Right cardiac atrium (tissue), 5 donors: ENCODE measurements around the gene ACADVL. TPM values are rescaled to one million over a fixed set of nuclear protein-coding genes. Genes with fewer than 3 reads are reported as not detected.

Experiments used
- ATAC-seq, 2 donors: fragments of 200-7000 bp; cut with Tn5 transposase; one replicate each; pipeline versions ENCODE4 v1.8.0 to v1.9.1; 2020; ENCODE audit warnings: moderate library complexity in 2 of 2, mild to moderate bottlenecking in 1 of 2
- DNase-seq, 3 donors: peaks; one replicate each; pipeline ENCODE4 v3.0.0-alpha.2; 2020
- H3K27ac ChIP-seq: one replicate; pipeline ENCODE4 v1.5.1; 2013; ENCODE audit warnings: mild to moderate bottlenecking, low read length, control low read depth, moderate library complexity
- H3K27me3 ChIP-seq: one replicate; pipeline ENCODE4 v1.6.1; 2013; ENCODE audit not compliant: control insufficient read depth, insufficient read depth
- H3K4me1 ChIP-seq: one replicate; pipeline ENCODE4 v1.6.1; 2013; ENCODE audit warnings: low read length; ENCODE audit not compliant: control insufficient read depth, insufficient read depth
- H3K4me3 ChIP-seq: one replicate; pipeline ENCODE4 v1.5.1; 2013; ENCODE audit warnings: low read length, control low read depth
- H3K9me3 ChIP-seq: one replicate; pipeline ENCODE4 v1.6.1; 2013; ENCODE audit warnings: low read length; ENCODE audit not compliant: control insufficient read depth
- WGBS: extraction: QIAGEN DNeasy Blood & Tissue Kit; methylation state at CpG from one replicate; pipeline ENCODE4 v1.1.7; 2013; 5-methylcytosine and 5-hydroxymethylcytosine counted together
- intact Hi-C, 4 donors: fragments of 100-400 bp; cut with DNase I; formaldehyde crosslinking; loops; one replicate each; pipeline versions ENCODE4 v1.11.0 to v1.14.0; 2022 to 2023
- polyA plus RNA-seq: library from polyadenylated mRNA; stranded (reverse); fragments of 200-250 nt; gene quantifications from one replicate; pipeline ENCODE4 v1.2.3, GENCODE V29; 2013
- total RNA-seq, 4 donors: library from RNA; stranded (reverse); fragmentation: NEBNext Ultra II Directional; extraction: Animal tissue kit (Norgen Biotek cat#: 25700); gene quantifications; one replicate each; pipeline ENCODE4 v1.2.1, GENCODE V29; 2021
- donor health status: healthy with polysubstance abuse.
- donor health status: DM: no; HTN: yes; CAD: no.
- donor health status: DM: no; HTN: no; CAD: no.
- donor health status: DM: no; HTN: yes; CAD: no; lungs with severe emphysema.
- donor health status: DM: yes; HTN: yes; CAD: no.

ACADVL gene
- total and polyA plus RNA-seq, 5 donors = 896 to 1,154 (median 1,072) TPM

DNA sequence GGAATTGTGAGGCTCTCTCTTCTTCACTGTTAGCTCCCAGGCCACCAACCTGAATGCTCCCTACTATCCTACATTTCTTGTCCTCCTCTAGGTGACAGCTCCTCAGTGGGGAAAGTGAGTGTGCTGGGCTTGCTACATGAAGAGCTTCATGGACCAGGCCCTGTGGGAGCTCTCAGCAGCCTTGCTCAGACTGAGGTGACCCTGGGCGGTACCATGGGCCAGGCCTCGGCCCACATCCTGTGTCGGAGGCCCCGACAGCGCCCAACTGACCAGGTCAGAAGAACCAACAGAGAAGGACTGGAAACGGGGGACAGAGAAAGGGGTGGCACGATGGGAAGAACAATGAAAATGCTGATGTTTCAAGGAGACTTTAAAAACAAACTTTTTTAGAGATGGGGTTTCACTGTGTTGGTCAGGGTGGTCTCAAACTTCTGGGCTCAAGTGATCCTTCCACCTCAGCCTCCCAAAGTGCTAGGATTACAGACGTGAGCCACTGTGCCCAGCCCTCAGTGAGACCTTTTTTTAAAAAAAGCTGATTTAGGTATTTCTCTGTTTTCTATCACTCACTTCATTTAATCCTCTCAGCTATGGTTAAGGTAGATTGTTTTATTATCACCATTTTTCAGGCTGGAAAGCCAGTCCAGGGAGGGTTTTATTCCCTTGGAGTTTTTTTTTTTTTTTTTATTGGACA is 37.2 kb downstream of the ACADVL start:
- intact Hi-C loops = no loop called here
- DNase-seq (no peak), ATAC-seq (no peak)
- Histone ChIP-seq H3K4me1 (no peaks in the 10 kb centered on the region), H3K4me3 (no peak overlapping the region), H3K9me3 (no peaks in the 10 kb centered on the region), H3K27ac (no peak overlapping the region), H3K27me3 (no peaks in the 10 kb centered on the region)
- 88% methylated on average over 8 of the region's 8 CpGs for WGBS

DNA sequence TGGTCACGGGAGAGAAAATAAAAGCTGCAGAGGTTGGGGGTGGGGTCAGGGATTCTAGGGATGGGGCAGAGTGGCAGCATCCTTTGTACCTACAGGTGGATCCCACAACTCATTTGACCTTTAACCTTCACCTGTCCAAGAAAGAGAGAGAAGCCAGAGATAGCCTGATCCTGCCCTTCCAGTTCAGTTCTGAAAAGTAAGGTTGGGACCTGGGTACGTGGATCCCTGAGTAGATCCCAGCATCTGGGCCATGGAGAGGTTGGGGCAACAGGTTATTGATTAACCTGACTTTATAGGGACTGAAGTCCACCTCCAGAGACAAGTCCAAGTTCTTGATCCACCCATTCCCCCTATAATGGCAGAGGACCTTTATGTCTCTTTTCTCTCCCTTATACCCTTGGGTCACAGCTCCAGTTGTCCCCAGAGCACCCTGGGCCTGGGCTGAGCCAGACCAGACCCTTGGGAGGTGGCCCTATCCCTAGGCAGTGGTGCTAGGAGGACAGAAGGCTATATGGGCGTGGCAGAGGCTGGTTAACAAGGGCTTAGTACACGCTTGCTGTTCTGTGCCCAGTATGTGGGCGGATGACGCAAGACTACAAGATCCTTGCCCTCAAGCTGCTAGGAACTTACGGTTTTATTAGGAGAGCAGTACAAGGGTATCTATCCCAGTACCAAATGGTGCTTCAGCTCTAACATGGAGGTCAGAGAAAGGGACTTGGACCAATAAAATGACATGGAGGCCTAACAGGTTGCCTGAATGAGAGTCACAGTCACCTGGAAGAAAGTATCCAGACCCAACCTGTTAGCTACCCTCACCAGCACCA is 39.2 kb downstream of the ACADVL start:
- Histone ChIP-seq H3K27me3 (no peaks in the 10 kb centered on the region), H3K27ac (no peak overlapping the region), H3K9me3 (no peaks in the 10 kb centered on the region), H3K4me3 (no peak overlapping the region), H3K4me1 (no peaks in the 10 kb centered on the region)
- intact Hi-C loops = no loop called here
- no peak for ATAC-seq
- WGBS = 80% methylated on average over 7 of the region's 7 CpGs
- DNase-seq = peak in 1 of 3 donors; percentile 35

DNA sequence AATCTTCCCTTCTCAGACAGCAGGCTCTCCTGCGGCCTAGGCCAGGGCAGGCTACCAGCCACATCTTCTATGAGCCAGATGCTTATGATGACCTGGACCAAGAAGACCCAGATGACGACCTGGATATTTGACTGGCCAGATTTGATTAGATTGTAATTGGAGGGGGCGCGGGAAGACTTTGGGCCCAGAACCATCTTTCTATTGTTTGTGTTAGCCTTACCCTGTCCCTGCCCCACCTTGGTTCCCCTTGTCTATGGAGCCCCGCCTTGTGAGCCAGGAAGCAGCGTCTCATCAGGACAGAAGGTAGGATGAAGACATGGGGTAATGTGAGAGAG is 39.8 kb downstream of the ACADVL start:
- Histone ChIP-seq H3K4me3 (no peak overlapping the region), H3K27me3 (no peaks in the 10 kb centered on the region), H3K9me3 (no peaks in the 10 kb centered on the region), H3K27ac (no peak overlapping the region), H3K4me1 (no peaks in the 10 kb centered on the region)
- ATAC-seq = no peak
- peak in 1 of 3 donors; percentile 3 for DNase-seq
- intact Hi-C loops = no loop called here
- 93% methylated on average over 6 of the region's 6 CpGs for WGBS

DNA sequence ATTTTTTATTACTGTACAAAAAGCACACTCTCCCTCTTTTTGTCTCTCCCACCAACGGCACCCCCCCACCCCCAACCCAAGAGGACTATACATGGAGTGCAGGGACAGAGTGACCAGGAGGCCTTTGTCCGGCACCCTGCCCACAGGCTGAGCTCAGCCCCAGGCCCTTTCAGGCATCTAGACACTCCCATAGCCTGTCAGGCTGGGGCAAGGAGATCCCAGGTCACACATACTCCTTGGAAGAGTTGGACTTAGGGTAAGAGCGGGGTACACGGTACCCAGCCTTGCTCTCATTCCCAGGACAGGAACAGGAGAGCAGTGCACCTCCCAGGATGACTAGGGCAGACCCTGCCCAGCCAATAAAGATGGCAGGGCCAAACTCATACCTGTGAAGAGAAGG is 40.4 kb downstream of the ACADVL start:
- Histone ChIP-seq H3K4me3 (no peak overlapping the region), H3K9me3 (no peaks in the 10 kb centered on the region), H3K27me3 (no peaks in the 10 kb centered on the region), H3K4me1 (no peaks in the 10 kb centered on the region), H3K27ac (no peak overlapping the region)
- intact Hi-C loops = no loop called here
- DNase-seq (peak in 1 of 3 donors; percentile 7), ATAC-seq (peak in 1 of 2 donors; percentile 6)
- 85% methylated on average over 4 of the region's 4 CpGs for WGBS

DNA sequence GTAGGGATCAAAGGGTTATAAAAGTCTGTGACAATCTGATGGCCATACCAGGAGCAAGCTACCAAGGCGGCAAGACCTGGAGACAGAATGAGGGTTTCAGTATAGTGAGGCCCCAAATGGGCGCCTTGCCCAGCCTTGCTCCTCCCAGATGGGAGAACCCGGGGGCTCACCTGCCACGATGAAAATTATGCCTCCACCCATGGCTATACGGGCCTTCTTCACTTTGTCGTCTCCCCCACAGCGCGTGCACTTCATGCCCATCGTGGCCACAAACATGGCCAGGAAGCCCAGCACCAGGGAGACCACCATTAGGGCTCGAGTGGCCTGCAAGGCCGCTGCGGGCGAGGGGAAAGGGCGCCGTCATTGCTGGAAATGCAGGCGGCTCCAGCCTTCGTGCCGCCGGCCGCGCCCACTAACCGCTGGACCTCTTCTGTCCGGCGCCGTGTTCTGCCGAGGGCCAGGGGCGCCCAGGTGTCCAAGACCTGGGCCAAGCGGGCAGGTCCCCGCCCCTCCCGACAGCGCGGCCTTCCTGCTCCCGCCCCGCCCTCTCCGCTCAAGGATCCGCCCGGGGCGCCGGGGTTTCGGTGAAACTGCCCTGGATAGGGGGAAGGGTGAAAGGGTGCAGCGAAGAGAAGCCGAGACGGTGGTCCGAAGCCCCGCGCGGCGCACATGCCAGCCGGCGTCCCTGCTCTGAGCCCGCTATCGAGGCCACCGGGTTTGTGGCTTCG is 41.1 kb downstream of the ACADVL start:
- Histone ChIP-seq H3K4me1 (no peaks in the 10 kb centered on the region), H3K9me3 (no peaks in the 10 kb centered on the region), H3K27ac (no peak overlapping the region), H3K27me3 (no peaks in the 10 kb centered on the region), H3K4me3 (peak overlapping the region; percentile 36)
- WGBS = 8% methylated on average over 54 of the region's 54 CpGs
- intact Hi-C loops = no loop called here
- DNase-seq (peak; percentile 39 to 78 (median 73)), ATAC-seq (peak; percentile 52 to 59)

DNA sequence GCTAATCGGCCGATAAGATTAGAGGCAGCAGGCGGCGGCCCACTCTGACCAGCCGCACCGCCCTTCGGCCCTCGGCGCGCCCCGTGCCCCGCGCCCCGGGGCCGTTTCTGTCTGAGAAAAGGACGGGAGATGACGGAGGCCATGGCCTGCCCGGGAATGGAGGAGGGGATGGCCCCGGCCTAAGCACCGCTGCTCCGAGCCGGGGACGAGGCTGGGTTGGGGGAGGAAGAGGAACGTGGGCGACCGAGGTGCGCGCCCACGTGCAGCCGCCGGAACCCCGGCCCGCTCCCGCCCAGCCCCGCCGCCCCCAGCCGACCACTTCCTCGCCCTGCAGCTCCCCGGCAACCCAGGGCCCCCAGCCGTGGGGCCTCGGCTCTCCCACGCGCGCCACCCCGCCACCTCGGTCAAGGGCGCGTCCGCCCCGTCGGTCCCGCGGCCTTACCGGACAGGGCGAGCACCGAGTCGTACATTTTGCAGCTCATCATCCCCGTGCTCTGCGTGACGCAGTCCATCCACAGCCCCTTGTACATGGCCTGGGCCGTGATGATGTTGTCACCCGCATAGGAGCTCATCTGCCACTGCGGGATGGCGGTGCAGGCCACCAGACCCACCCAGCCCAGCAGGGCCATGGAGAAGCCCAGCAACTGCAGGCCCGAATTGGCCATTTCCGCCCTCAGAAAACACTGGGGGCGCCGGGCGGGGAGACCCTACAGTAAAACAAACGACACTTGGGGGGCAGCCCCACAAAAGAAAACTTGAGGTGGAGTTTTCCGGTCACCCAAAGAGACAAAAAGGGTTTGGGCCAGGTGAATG is 41.8 kb downstream of the ACADVL start:
- no peaks in the 10 kb centered on the region for H3K27me3 ChIP-seq
- no peak overlapping the region for H3K27ac ChIP-seq
- H3K4me1 ChIP-seq = no peaks in the 10 kb centered on the region
- peak overlapping the region; percentile 36 for H3K4me3 ChIP-seq
- 7% methylated on average over 71 of the region's 71 CpGs for WGBS
- H3K9me3 ChIP-seq = no peaks in the 10 kb centered on the region
- intact Hi-C loops = no loop called here
- DNase-seq = peak in 2 of 3 donors; percentile 58 to 64
- peak; percentile 11 to 22 for ATAC-seq

DNA sequence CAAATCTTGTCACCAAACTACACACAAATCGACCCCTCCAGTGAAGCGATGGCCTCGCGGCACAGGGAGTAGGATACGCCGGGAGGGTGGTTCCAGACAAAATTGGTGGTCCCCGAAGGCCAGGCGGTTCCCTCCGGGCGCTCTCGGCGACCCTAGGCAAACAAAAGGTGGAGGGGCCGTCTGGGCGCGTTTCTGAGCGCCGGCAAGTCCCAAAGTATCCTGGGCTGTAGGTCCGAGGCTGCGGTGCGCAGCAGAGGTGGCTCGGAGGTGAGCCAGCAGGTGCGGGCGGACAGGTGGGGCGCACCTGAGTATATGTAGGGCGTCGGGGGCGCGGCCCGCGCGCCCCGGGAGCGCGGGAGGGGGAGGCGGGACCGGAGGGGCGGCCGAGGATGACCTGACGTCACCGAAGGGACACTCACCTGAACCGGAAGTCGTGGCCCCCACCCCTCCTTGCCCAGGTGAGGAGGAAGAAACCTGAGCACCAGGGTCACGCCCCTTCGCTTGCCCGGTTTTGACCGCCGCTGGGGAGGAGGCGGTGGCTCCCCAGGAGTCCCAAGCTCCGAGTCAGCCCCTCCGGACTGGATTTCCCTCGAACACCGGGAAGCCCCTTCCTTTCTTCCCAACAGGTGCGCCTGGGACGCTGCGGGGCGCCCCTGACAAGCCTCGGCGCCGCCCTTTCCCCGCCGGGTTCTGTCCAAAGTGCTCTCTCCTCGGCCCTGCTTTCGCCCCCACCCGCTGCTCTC is 42.6 kb downstream of the ACADVL start, which contains the start of gene CLDN7:
Gene CLDN7 (minus strand): TSS at position 287 of the 743 bp plus-strand sequence. CDS start 435 bp downstream, outside the sequence.
- DNase-seq = no peak
- no peak within 1 kb of the TSS for H3K27ac ChIP-seq

DNA sequence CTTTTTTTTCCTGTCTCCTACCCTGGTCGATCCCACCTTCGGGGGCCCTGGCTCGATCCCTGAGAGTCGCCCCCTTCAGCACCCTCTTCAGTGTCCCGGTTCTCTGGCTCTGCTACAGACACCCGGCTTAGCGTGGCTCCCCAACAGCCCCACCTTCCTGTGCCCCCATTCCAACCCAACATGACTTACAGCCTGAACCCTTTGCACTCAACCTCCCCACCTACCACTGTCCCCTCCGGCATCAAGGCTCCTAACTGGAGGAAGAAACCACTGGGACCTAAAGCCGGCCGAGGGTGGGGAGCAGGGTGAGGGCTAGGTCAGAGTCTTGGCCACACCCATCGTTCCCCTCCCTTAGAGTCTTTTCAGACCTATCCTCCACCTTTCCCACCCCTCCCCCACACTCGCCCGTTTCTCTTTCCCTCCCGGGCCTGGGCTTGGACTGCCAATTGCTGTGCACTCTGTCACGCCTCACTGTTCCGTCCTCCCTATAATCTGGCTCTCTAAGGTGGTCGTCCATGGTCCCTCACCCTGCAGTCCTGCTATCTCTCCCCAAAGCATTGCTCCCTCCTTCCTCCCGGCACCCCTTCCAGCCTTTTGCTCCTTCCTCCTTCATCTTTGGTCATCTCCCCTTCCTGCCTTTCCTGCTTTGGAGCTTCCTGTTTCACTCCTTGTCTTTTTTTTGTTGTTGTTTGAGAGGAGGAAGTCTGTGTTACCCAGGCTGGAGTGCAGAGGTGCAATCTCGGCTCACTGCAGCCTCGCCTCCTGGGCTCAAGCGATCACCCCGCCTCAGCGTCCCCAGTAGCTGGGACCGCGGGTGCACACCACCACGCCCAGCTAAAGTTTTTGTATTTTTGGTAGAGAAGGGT is 43.4 kb downstream of the ACADVL start:
- intact Hi-C loops = no loop called here
- no peaks in the 10 kb centered on the region for H3K27me3 ChIP-seq
- ATAC-seq = peak; percentile 10 to 13

More for the DNA sequence above, 42.6 kb downstream of the ACADVL start, which contains the start of gene CLDN7:
- peak within 1 kb of the TSS; percentile 36 for H3K4me3 ChIP-seq
- ATAC-seq = peak in 1 of 2 donors; percentile 25
- no peaks in the 10 kb centered on the region for H3K4me1 ChIP-seq
- no peaks in the 10 kb centered on the region for H3K9me3 ChIP-seq
- H3K27me3 ChIP-seq = no peaks in the 10 kb centered on the region
- WGBS = 7% methylated on average over 64 of the region's 64 CpGs
- intact Hi-C loops = no loop called here

DNA sequence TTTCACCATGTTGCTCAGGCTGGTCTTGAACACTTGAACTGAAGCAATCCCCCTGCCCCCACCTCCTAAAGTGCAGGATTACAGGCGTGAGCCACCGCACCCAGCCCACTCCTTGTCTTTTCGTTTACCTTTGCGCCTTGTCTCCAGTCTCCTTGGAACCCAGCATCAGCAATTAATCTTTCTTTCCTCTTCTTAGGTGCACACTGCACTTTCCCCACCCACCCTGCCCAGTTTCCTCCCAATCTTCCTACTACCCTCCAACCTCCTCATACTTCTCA is 44.0 kb downstream of the ACADVL start:
- Histone ChIP-seq H3K4me3 (no peak overlapping the region), H3K27me3 (no peaks in the 10 kb centered on the region), H3K27ac (no peak overlapping the region), H3K9me3 (no peaks in the 10 kb centered on the region), H3K4me1 (no peaks in the 10 kb centered on the region)
- no peak for DNase-seq
- 49% methylated on average over 4 of the region's 4 CpGs for WGBS
- intact Hi-C loops = no loop called here
- ATAC-seq = no peak

More for the DNA sequence above, 43.4 kb downstream of the ACADVL start:
- DNase-seq = peak in 2 of 3 donors; percentile 2 to 57
- WGBS = 7% methylated on average over 26 of the region's 26 CpGs
- Histone ChIP-seq H3K4me1 (no peaks in the 10 kb centered on the region), H3K27ac (no peak overlapping the region), H3K4me3 (no peak overlapping the region), H3K9me3 (no peaks in the 10 kb centered on the region)
